ENCODE data around the gene RPL18.

- TF ChIP-seq, protein P1, sequence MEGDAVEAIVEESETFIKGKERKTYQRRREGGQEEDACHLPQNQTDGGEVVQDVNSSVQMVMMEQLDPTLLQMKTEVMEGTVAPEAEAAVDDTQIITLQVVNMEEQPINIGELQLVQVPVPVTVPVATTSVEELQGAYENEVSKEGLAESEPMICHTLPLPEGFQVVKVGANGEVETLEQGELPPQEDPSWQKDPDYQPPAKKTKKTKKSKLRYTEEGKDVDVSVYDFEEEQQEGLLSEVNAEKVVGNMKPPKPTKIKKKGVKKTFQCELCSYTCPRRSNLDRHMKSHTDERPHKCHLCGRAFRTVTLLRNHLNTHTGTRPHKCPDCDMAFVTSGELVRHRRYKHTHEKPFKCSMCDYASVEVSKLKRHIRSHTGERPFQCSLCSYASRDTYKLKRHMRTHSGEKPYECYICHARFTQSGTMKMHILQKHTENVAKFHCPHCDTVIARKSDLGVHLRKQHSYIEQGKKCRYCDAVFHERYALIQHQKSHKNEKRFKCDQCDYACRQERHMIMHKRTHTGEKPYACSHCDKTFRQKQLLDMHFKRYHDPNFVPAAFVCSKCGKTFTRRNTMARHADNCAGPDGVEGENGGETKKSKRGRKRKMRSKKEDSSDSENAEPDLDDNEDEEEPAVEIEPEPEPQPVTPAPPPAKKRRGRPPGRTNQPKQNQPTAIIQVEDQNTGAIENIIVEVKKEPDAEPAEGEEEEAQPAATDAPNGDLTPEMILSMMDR (IDR thresholded peaks at IDR 0.05; ENCODE audit: low read depth, low read length, missing input control) = no peak
- TF ChIP-seq YY1 (IDR thresholded peaks at IDR 0.05) = no peak
- no peak for TF ChIP-seq SP1 (IDR thresholded peaks at IDR 0.05)
- TF ChIP-seq EGR1 (IDR thresholded peaks at IDR 0.05; ENCODE audit: low read depth in 2 of 2) = no peak
- TF ChIP-seq RAD21 (IDR thresholded peaks at IDR 0.05) = no peak
- no peak for TF ChIP-seq JUND (IDR thresholded peaks at IDR 0.05)
- TF ChIP-seq, protein P2, sequence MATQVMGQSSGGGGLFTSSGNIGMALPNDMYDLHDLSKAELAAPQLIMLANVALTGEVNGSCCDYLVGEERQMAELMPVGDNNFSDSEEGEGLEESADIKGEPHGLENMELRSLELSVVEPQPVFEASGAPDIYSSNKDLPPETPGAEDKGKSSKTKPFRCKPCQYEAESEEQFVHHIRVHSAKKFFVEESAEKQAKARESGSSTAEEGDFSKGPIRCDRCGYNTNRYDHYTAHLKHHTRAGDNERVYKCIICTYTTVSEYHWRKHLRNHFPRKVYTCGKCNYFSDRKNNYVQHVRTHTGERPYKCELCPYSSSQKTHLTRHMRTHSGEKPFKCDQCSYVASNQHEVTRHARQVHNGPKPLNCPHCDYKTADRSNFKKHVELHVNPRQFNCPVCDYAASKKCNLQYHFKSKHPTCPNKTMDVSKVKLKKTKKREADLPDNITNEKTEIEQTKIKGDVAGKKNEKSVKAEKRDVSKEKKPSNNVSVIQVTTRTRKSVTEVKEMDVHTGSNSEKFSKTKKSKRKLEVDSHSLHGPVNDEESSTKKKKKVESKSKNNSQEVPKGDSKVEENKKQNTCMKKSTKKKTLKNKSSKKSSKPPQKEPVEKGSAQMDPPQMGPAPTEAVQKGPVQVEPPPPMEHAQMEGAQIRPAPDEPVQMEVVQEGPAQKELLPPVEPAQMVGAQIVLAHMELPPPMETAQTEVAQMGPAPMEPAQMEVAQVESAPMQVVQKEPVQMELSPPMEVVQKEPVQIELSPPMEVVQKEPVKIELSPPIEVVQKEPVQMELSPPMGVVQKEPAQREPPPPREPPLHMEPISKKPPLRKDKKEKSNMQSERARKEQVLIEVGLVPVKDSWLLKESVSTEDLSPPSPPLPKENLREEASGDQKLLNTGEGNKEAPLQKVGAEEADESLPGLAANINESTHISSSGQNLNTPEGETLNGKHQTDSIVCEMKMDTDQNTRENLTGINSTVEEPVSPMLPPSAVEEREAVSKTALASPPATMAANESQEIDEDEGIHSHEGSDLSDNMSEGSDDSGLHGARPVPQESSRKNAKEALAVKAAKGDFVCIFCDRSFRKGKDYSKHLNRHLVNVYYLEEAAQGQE (IDR thresholded peaks at IDR 0.05) = no peak
- no peak for TF ChIP-seq ATF3 (IDR thresholded peaks at IDR 0.05)
Measured at GRCh38 chr19:48656840-48657474, 38.0 kb upstream of the RPL18 start.
